Measurements from ENCODE around the gene ATP6V1F. TPM values are rescaled to one million over a fixed set of nuclear protein-coding genes. Genes with fewer than 3 reads are reported as not detected.

The ATP6V1F gene
- total RNA-seq, 1 donor from 2014 or later, result 119 TPM

GRCh38 chr7:128903621-128904361 is 41.1 kb downstream of the ATP6V1F start:
- TF ChIP-seq POLR2A (IDR thresholded peaks at IDR 0.05), result no peak
- no peak for TF ChIP-seq POLR2AphosphoS5 (IDR thresholded peaks at IDR 0.05; ENCODE audit: insufficient read depth in 1 of 2, low read depth in 1 of 2)
- TF ChIP-seq CTCF (IDR thresholded peaks at IDR 0.05), result no peak
- no peak overlapping the region for H3K4me3 ChIP-seq
- no peaks in the 10 kb centered on the region for H3K27me3 ChIP-seq
- H3K36me3 ChIP-seq, result no peaks in the 10 kb centered on the region
- peaks cover 7% of the 10 kb centered on the region for H3K4me1 ChIP-seq
- no peaks in the 10 kb centered on the region for H3K9me3 ChIP-seq
- no peak for DNase-seq (ENCODE audit: extremely low spot score in 2 of 2)
- H3K27ac ChIP-seq, result no peak overlapping the region
- intact Hi-C loops (cut with DNase I), result no loop called here

- Histone ChIP-seq H3K27ac (no peak overlapping the region), H3K4me3 (no peak overlapping the region), H3K4me1 (peaks cover 11% of the 10 kb centered on the region), H3K9me3 (no peaks in the 10 kb centered on the region), H3K27me3 (no peaks in the 10 kb centered on the region), H3K36me3 (no peaks in the 10 kb centered on the region)
- intact Hi-C loops (cut with DNase I), result no loop called here
- TF ChIP-seq POLR2A (IDR thresholded peaks at IDR 0.05), result no peak
- TF ChIP-seq POLR2AphosphoS5 (IDR thresholded peaks at IDR 0.05; ENCODE audit: insufficient read depth in 1 of 2, low read depth in 1 of 2), result no peak
- peak in 2 of 3 experiments; percentile 34 to 44 for TF ChIP-seq CTCF (IDR thresholded peaks at IDR 0.05)
- no peak for DNase-seq (ENCODE audit: extremely low spot score in 2 of 2)
These were observed 41.9 kb downstream of the ATP6V1F start for GRCh38 chr7:128904381-128905197.

- no peaks in the 10 kb centered on the region for H3K27me3 ChIP-seq
- H3K4me3 ChIP-seq, result no peak overlapping the region
- no peak overlapping the region for H3K27ac ChIP-seq
- no peak for TF ChIP-seq POLR2AphosphoS5 (IDR thresholded peaks at IDR 0.05; ENCODE audit: insufficient read depth in 1 of 2, low read depth in 1 of 2)
- H3K9me3 ChIP-seq, result no peaks in the 10 kb centered on the region
- intact Hi-C loops (cut with DNase I), result no loop called here
- H3K4me1 ChIP-seq, result peaks cover 21% of the 10 kb centered on the region
- no peaks in the 10 kb centered on the region for H3K36me3 ChIP-seq
- DNase-seq (ENCODE audit: extremely low spot score in 2 of 2), result no peak
These were observed 43.5 kb downstream of the ATP6V1F start for GRCh38 chr7:128906001-128906765.

- no peaks in the 10 kb centered on the region for H3K27me3 ChIP-seq
- TF ChIP-seq POLR2A (IDR thresholded peaks at IDR 0.05) (no peak), CTCF (IDR thresholded peaks at IDR 0.05) (no peak), POLR2AphosphoS5 (IDR thresholded peaks at IDR 0.05; ENCODE audit: insufficient read depth in 1 of 2, low read depth in 1 of 2) (no peak)
- no peak overlapping the region for H3K27ac ChIP-seq
- peaks cover 21% of the 10 kb centered on the region for H3K4me1 ChIP-seq
- no peaks in the 10 kb centered on the region for H3K9me3 ChIP-seq
- no peaks in the 10 kb centered on the region for H3K36me3 ChIP-seq
- intact Hi-C loops (cut with DNase I), result no loop called here
- DNase-seq (ENCODE audit: extremely low spot score in 2 of 2), result no peak
- H3K4me3 ChIP-seq, result no peak overlapping the region
These were observed 44.3 kb downstream of the ATP6V1F start for GRCh38 chr7:128906766-128907559.
